ENCODE measurements around the gene HK2.
"Not testable (repeated sequence)": the region's sequence is repeated elsewhere in the genome, so short reads cannot be mapped to it uniquely, and the experiment has no call there.

HK2 gene

GRCh38 chr2:74877376-74877775, 43.4 kb downstream of the HK2 start:
- DNase-seq (ENCODE audit: low read depth in 2 of 2) = no peak

DNA sequence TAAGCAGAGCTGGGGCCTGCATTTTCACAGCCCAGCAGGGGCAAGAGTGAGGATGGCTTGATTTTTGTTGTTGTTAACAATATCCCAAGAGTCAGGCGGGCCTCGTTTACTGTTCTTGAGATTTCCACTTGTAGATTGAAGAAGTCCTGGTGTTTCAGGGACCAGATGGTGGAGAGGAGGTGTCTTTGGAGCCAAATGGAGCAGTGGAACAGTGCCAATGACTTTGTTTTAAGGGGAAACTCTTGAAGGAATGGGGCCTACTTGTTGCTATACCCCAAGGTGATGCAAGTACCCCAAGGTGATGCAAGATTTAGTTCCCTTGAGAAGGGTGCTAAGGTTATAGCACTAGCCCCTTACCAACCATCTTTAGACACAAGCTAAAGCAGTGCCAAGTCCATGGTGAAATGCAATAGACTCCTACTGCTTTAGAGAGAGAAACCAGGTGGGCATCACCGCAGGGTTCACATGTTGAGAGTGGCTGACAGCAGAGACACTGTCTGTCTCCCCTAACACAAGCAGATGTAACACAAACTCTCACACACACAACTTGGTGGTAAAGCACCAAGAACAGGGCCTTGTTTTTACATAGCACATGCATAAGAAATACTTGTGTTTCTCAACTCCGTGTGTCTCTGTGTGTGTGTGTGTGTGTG, 44.0 kb downstream of the HK2 start:
- DNase-seq (ENCODE audit: low read depth in 2 of 2) = no peak

DNA sequence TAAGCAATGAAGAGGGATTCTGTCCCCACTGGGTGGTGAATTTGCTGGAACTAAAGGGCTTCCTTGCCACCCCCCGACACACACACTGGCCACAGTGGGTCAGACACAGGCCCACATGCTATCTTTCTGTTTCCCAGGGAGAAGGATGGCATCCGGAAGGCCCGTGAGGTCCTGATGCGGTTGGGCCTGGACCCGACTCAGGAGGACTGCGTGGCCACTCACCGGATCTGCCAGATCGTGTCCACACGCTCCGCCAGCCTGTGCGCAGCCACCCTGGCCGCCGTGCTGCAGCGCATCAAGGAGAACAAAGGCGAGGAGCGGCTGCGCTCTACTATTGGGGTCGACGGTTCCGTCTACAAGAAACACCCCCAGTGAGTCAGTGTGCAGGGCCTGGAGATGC, 44.6 kb downstream of the HK2 start:
- no peak for DNase-seq (ENCODE audit: low read depth in 2 of 2)

GRCh38 chr2:74880054-74880728, 46.3 kb downstream of the HK2 start:
- DNase-seq (ENCODE audit: low read depth in 2 of 2) = no peak

GRCh38 chr2:74881176-74881575, 47.2 kb downstream of the HK2 start:
- DNase-seq (ENCODE audit: low read depth in 2 of 2) = no peak

- DNase-seq (ENCODE audit: low read depth in 2 of 2) = no peak
Observed at GRCh38 chr2:74881626-74882298, 47.8 kb downstream of the HK2 start.

DNA sequence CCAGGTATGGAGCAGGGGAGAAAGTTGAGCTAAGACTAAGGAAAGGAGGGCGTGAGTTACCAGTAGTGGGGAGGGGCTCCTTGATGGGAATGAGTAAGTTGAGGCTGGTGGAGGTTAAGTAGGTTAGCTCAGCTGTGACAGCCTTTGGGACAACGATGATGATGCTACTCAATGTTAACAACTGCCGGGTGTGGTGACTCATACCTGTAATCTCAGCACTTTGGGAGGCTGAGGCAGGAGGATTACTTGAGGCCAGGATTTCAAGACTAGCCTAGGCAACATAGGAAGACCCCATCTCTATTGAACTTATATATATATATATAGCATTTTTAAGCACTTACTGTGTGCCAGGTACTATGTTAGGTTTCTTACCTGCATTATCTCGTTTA, 48.4 kb downstream of the HK2 start:
- DNase-seq (ENCODE audit: low read depth in 2 of 2) = no peak

DNA sequence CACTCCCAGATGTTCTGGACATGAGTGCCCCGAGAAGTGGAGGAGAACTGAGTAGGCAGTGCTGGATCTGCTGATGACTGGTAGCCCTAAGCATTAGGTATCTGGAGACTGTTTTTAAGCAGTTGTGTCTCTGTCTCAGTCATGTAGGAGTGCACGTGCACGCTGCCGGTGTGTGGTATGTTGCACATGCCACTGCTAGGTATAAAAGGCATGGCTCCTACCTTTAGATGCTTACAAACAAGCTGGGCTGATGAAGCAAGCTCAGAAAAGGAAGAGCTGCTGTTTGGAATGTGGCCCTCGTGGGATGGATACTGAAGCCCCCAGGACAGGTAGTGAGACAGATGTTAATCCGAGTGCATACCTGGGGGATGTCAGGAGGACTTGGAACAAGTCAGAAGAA, 49.1 kb downstream of the HK2 start:
- DNase-seq (ENCODE audit: low read depth in 2 of 2) = no peak

DNA sequence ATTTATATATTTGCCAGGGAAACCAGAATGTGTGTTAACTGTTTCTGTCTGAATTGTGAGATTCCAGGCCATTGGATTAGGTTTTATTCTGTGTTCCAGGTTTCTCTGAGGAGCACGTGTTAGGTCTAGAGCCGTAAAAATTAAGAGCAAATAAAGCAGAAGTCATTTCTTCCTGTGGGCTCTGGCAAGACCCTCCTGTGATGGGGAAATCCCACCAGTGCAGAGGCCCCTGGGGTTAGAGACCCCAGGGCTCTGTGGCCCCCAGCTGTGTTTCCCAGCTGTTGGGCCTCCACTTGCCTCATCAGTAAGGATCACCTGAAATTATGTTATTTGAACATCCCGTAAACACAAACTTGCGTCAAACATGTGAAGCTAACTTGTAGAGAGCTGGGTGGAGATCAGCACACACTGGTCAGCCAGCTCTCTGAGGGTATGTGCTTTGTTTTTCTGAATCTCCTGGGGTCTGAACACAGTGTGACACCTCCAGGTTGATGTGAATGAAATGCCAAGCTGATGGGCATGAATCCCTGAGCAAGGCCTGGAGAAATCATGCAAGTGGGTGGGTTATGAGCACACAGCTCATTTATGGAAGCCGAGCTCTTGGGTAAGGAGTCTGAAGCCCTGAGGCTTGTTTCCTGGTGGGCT, 50.3 kb downstream of the HK2 start:
- no peak for DNase-seq (ENCODE audit: low read depth in 2 of 2)

DNA sequence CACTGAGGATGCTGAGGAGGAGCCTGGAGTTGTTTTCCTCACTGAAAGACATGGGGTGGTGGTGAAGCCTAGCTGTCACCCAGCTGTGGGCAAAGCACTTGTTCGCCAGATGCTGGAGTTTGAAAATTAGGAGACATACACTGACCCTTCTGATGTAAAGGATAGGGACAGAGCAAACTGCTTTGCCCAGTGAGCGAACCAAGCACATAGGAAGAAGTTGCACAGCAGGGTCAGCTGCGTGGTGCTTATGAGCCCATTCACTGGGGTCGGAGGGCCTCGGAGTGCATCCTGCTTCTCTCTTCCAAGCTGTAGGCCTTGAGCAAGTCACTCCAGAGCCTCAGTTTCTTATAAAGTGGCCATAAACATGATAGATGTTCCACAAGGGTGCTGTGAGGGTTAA, 50.9 kb downstream of the HK2 start:
- DNase-seq (ENCODE audit: low read depth in 2 of 2) = no peak

DNA sequence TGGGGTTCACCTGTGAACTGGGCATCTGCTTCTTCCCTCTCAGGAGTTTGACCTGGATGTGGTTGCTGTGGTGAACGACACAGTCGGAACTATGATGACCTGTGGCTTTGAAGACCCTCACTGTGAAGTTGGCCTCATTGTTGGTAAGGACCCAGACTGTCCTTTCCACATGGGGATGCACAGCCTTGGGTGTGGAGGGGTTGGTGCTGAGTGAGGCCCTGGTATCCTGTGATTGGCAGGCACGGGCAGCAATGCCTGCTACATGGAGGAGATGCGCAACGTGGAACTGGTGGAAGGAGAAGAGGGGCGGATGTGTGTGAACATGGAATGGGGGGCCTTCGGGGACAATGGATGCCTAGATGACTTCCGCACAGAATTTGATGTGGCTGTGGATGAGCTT, 52.3 kb downstream of the HK2 start:
- no peak for DNase-seq (ENCODE audit: low read depth in 2 of 2)

DNA sequence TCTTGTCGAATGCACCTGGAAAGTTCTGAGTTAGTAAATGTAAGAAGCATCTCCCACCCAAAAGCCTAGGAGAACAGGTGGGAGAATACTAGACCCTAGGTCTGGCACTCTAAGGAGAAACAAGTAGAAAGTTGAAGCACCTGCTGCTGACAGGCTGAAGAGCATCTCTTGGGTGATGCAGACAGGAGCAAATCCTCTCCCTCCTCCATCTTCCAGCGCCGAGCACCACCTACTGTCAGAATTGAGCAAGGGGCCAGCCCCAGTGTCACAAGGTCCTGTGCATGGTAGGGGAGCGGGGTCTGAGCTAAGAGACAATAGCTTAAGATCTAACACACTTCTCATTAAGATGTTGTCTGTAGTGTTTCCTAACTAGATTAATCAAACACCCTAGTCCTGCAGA, 52.9 kb downstream of the HK2 start:
- DNase-seq (ENCODE audit: low read depth in 2 of 2) = no peak

- DNase-seq (ENCODE audit: low read depth in 2 of 2) = no peak
Observed at GRCh38 chr2:74887445-74887951, 53.6 kb downstream of the HK2 start.

GRCh38 chr2:74887960-74888700, 54.2 kb downstream of the HK2 start:
- DNase-seq (ENCODE audit: low read depth in 2 of 2) = no peak

DNA sequence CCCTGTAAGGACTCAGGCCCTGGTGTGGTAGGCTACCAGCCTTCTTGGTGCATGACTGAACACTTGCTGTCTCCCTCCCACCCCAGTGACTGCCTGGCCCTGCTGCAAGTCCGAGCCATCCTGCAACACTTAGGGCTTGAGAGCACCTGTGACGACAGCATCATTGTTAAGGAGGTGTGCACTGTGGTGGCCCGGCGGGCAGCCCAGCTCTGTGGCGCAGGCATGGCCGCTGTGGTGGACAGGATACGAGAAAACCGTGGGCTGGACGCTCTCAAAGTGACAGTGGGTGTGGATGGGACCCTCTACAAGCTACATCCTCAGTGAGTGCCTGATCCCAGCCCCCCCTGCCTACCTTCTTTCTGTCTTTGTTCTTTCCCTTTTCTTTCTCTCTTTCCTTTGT, 55.2 kb downstream of the HK2 start:
- DNase-seq (ENCODE audit: low read depth in 2 of 2) = no peak

DNA sequence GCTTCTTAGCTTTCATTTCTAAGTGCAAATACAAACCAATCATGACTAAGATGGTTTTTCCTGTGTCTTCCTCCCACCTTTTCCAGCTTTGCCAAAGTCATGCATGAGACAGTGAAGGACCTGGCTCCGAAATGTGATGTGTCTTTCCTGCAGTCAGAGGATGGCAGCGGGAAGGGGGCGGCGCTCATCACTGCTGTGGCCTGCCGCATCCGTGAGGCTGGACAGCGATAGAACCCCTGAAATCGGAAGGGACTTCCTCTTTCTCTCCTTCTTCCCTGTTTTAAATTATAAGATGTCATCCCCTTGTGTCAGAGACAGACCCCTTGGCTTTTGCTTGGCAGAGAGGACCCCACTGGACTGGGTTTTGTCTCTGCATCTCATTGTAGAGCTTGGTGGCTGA, 56.8 kb downstream of the HK2 start:
- no peak for DNase-seq (ENCODE audit: low read depth in 2 of 2)

DNA sequence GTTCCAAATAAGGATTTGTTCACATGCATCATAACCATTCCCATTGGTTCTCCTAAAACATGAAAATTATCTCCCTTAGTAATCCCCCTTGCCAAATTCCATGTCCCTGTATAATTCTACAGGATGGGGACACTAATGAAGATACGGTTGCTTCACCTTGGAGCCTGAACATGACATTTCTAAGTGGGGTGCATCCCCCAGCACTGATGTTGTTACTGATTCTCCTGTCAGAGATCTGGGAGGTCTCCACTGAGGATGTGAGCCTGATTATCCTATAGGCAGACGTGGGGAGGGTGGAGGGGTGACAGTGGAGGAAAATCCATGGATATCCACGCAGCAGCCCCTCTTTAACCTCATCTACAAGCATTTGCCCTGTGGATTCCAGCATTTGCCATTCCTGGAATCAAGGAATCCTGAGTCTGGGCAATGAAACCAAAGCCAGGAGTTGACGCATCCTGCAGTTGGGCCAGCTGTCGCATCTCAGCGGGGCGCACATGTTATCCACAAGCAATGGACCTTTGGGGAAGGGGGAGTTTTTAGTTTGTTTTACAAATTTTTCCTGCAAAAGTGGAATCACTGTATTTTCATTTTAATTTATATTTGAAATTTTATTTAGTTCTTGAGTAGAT, 57.3 kb downstream of the HK2 start:
- DNase-seq (ENCODE audit: low read depth in 2 of 2) = no peak

- not testable (repeated sequence) for DNase-seq (ENCODE audit: low read depth in 2 of 2)
Observed at GRCh38 chr2:74891816-74892215, 57.9 kb downstream of the HK2 start.

GRCh38 chr2:74892609-74893008, 58.7 kb downstream of the HK2 start:
- no peak for DNase-seq (ENCODE audit: low read depth in 2 of 2)

GRCh38 chr2:74893332-74893731, 59.4 kb downstream of the HK2 start:
- DNase-seq (ENCODE audit: low read depth in 2 of 2) = no peak

DNA sequence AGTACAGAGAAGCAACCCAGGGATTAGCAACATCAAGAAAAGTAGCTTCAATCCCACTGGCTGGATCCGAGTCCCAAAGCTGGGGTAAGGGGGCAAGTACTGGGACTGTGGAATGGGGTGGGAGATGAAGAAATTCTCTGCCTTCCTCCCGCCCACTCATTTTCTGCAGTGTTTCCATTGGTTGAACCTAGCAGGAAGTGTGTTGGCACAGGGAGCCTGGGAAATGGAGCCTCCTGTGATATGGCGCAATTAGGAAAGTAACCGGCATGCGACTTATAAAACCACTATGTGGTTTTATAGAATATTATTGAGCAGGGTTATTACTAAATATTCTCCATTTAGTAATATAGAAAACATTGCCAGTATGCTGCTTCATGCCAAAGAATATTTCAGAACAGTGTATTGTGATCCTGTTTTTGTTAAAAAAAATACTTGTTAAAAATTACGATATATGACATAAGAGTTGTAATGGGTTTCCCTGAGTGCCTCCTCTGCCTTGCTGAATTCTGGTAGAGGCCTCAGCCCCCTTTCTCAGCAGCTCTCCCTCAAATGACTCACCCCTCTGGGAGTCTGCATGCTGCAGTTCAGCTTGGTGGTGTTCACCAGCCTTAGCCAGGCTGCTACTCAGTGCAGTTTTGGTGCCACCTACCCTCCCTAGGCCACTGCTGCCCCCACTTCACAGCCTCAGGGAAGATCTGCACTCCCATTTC, 60.5 kb downstream of the HK2 start:
- DNase-seq (ENCODE audit: low read depth in 2 of 2) = no peak
